GM21390 (cell line): ENCODE results near the gene MAP3K13.
"Not testable (repeated sequence)": the region's sequence is repeated elsewhere in the genome, so short reads cannot be mapped to it uniquely, and the experiment has no call there.

Experiments
- ATAC-seq: cut with Tn5 transposase; IDR thresholded peaks from one replicate; pipeline ENCODE4 v1.9.1; 2021; ENCODE audit not compliant: unreplicated experiment

Gene MAP3K13

DNA sequence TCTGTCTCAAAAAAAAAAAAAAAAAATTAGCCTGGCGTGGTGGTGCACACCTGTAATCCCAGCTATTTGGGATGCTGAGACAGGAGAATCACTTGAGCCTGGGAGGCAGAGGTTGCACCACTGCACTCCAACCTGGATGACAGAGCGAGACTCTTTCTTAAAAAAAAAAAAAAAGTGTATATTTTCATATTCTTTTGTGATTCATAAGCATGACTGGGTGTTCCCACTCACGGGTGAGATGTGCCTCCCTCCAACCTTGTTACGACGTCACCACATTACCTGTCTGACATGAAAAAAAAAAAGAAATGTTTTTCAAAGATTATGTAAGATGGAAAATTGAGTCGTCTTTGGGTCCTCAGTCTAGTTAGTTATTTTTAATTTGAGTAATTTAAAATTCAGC is 79.1 kb downstream of the MAP3K13 start:
- no peak for ATAC-seq

DNA sequence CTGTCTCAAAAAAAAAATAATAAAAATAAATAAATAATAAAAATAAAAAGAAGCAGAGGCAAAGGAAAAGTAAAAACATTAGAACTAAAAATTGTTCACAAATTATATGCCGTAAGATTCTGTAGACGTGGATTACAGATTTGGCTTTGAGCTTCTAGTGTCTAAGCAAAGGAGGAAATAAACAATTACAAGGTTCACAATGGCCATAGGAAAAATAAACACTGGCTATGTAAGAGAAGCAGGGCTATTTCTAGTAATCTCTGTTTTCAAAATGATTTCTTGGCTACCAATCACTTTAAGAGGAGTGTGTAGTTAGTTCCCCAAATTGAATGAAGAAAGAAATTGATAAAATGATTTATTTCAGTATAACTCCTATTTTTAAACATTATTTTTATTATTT is 81.4 kb downstream of the MAP3K13 start:
- no peak for ATAC-seq

GRCh38 chr3:185448107-185448506 is 85.2 kb downstream of the MAP3K13 start:
- no peak for ATAC-seq

- ATAC-seq, result not testable (repeated sequence)
Measured at GRCh38 chr3:185451432-185451831, 88.5 kb downstream of the MAP3K13 start.

- no peak for ATAC-seq
Measured at GRCh38 chr3:185457376-185457775, 94.4 kb downstream of the MAP3K13 start.

DNA sequence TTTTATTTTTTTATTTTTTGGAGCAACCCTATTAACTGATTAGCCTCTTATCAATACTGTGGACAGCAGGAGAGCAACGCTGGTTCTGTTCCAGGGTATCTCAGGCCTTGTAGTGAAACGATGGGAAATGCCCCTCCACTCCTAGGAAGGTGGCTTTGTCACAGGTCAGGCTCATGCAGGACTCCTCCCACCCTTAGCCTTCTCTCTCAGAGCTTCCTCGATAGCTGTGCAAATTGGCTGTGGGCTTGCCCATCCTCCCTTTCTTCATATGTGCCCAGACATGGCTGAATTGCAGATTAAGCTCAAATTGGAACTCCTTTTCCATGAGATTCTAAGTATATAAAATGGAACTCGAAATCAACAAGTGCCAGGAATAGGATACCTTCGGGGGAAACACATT is 97.4 kb downstream of the MAP3K13 start:
- ATAC-seq, result no peak

DNA sequence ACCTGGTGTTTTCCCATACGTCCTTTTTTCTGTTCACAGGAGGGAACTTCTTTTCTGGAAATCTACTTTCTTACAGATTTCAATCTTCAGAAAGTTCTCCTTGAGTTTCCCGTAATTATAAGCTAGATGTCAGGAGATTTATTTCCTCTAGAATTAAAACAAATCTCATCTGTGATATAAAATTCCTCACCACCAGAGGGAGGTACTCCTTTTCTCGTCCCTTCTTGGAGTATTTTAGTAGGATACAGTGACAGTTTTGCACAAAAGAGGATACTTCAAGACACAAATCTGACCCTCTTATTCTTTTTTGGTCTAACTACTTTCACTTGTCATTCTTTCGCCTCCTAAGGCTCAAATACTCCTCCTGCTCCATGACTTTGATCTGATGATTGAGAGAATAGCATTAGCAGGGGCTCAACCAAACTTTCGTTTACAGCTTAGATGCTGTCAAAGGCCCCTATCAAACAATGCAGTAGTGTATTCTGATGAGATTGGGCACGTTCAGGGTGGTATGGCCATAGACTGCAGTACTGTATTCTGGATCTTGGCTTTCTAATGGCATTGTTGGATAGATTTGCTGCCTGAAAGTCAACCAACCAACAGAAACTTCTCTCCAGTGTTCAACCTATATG is 97.9 kb downstream of the MAP3K13 start:
- ATAC-seq, result no peak

DNA sequence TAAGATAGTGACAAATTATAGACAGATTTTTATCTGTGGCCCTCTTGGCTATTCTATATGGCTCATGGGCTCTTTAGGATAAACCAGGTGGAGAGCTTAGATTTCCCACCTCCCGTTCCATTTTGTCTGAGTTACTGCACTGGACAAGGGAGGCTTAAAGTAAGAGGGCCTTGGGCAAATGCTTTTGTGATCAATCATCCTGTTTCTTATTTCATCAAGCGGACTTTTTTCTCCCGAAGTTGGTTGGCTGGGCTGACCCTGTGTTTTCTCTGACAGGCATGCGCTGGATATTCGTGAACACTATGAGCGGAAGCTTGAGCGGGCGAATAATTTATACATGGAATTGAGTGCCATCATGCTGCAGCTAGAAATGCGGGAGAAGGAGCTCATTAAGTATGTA is 102.5 kb downstream of the MAP3K13 start:
- ATAC-seq, result no peak

- ATAC-seq, result not testable (repeated sequence)
Measured at GRCh38 chr3:185466123-185466522, 103.2 kb downstream of the MAP3K13 start.

DNA sequence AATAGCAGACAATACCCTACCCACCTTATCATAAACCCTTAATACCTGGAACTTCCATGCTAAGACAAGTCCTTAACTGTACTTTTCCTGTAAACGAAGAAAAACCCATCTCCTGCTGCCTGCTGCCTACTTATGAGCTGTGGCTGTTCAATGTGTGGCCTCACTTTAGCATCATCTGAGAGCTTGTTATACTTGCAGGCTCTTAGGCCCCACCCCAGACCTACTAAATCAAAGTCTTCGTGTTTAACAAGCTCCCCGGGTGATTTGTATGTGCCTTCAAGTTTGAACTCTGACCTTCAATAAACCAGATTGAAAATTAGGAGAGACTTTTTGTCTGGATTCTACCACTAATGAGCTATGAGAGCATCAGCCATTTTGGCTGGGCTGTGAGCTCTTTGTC is 106.6 kb downstream of the MAP3K13 start:
- no peak for ATAC-seq

GRCh38 chr3:185470323-185470722 is 107.4 kb downstream of the MAP3K13 start:
- ATAC-seq, result no peak

GRCh38 chr3:185473290-185473815 is 110.4 kb downstream of the MAP3K13 start:
- ATAC-seq, result no peak

DNA sequence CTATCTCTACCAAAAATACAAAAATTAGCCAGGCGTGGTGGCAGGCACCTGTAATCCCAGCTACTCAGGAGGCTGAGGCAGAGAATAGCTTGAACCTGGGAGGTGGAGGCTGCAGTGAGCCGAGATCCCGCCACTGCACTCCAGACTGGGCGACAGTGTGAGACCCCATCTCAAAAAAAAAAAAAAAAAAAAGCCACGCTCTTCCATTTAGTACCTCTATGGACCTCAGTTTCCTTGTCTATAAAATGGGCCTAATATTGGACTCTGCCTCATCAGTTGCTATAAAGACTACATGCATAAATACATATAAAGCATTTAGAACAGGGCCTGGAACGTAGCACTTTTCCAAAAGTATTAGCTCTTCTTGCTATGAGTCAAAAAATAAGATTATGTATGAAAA is 112.0 kb downstream of the MAP3K13 start:
- not testable (repeated sequence) for ATAC-seq

DNA sequence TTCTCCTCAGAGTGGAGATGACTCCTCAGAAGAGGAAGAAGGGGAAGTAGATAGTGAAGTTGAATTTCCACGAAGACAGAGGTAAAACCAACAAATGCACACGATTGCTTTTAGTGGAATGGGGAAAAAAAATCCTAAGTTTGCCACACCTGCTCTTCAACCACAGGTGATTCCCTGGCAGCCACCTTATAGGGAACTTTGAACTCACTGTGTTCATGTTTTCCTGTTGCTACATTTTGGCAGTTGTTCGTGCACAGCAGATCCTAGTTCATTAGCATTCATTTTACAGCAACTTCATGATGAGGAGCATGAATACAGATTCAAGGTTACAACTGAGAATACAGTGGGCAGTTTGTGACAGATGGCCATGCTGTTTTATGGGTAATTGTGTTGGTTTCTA is 114.4 kb downstream of the MAP3K13 start:
- no peak for ATAC-seq

- no peak for ATAC-seq
Measured at GRCh38 chr3:185479373-185479945, 116.5 kb downstream of the MAP3K13 start.

DNA sequence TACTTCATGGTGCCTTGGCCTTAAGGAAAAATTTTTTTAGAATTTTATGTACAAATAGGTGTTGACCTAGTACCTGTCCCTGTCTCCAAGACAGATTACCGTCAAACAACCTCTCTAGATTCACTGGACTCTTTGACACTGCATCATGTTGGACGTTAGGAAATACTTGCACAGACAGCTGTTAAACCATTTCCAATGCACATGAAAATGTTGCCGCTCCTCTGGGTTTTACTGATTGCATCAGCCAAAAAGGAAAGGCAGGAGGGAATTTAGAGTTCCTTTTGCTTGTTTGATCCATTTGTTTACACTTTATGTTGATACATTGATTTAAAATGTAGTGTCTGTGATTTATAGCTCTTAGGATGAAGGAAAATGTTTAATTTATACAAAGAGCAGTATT is 121.4 kb downstream of the MAP3K13 start:
- no peak for ATAC-seq

- no peak for ATAC-seq
Measured at GRCh38 chr3:185486394-185486793, 123.5 kb downstream of the MAP3K13 start.

- ATAC-seq, result no peak
Measured at GRCh38 chr3:185488465-185488864, 125.5 kb downstream of the MAP3K13 start.

DNA sequence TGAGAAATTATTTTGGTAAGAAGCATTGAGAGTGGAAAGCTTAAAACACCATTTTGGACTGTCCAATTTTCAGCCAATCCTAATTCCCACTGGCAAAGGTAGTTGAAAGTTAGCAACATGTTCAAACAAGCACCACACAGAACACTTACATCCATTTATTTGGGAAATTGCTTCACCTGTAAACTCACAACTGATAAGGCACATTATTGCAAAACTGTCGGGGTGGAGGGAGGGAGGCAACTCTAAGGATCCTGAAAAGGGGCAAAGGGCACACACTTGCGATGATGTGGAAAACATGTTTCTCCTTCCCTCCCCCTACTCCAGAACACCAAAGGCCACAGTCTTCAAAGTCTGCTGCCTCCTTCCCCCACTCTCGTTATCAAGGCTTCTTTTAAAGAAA is 126.5 kb downstream of the MAP3K13 start:
- no peak for ATAC-seq

GRCh38 chr3:185490241-185490640 is 127.3 kb downstream of the MAP3K13 start:
- ATAC-seq, result no peak

DNA sequence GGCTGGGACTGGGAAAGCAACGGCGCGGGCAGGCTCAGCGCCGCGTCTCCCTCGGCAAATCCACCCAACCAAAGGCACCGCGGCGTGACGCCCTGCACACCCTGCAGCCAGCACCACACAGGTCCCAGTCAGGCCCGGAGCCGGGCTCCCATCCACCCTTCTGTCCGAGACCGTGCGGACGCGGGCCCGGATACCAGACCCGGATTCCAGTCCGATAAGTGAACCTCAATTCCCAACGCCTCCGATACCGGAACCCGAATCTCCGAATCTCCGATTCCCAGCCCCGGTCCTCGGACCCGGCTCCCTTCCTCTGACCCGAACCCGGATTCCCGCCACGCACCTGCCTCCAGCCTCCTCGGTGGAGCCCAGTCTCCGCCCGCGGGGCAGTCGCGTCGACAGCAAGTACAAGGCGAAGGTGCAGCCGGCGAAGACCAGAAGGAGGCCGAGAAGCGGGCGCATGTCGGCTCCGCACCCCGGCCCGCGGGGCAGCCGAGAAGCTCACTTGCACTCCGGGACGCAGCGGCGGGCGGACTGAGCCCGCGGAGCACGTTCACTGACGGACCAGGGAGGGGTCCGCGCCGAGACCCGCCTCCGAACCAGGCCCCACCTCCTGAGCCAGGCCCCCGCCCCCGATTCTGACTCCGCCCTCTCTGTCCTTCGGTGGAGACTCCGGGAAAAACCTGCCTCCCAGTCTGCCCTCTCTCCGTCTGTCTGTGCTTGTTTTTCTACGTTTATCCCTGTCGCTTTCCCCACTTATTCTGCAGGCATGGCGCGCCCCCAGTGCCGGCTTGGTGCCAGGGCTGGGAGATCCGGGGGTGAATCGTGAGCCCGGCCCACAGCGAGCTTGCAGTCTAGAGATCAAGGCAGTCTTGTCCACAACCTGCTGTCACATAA is 135.8 kb downstream of the MAP3K13 start, which contains the start of gene TMEM41A:
Gene TMEM41A, minus strand, starts transcription at position 533 of the 894 bp plus-strand sequence. Its CDS starts 74 bp downstream, at position 459.
- peak; percentile 95 for ATAC-seq

- ATAC-seq, result no peak
Measured at GRCh38 chr3:185502987-185503386, 140.1 kb downstream of the MAP3K13 start.
